ENCODE measurements around the gene TRMT61B.

- TF ChIP-seq EZH2 (IDR thresholded peaks at IDR 0.05; ENCODE audit: borderline replicate concordance, insufficient read depth, low read depth, low read length, poor library complexity, severe bottlenecking) = no peak
- TF ChIP-seq CTCF (IDR thresholded peaks at IDR 0.05) = no peak
These were observed 489 bp downstream of the TRMT61B start for GRCh38 chr2:28869494-28870145.
